Activated naive CD4-positive, alpha-beta T cell (primary cell): Measurements from ENCODE around the gene PGA5.

ENCODE experiments used
- DNase-seq, 4 experiments: peaks; one replicate each; lab custom pipeline; 2025; lab: John Stamatoyannopoulos, UW

PGA5 gene

GRCh38 chr11:61267437-61267841 lies 26.5 kb downstream of the PGA5 start:
- no peak for DNase-seq

- no peak for DNase-seq
Observed at GRCh38 chr11:61268588-61269250, 27.7 kb downstream of the PGA5 start.

DNA sequence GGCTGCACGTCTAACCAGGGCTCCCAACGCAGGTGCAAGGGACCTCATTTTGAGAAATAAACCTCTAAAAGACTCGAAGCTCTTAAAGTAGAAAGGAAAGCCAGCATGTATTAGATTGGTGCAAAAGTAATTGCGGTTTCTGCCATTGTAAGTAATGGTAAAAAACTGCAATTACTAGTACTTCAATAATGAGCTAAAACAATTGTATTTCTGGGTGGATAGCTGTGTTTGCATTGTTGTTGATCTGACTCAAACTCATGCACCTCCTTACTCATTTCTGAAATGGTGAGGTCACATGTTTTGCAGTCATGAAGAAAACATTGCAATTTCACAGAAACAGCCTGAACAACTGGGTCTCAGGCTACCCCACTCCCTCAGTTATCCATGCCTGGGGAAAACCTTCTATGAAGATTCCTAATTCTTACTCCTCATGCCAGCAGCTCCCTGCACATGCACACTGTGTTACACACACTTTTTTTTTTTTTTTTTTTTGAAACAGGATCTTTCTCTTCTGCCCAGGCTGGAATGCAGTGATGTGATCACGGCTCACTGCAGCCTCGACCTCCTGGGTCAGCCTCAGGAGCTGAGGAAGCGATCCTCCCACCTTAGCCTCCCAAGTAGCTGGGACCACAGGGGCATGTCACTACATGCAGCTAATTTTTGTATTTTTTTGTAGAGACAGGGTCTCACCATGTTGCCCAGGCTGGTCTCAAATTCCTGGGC lies 29.5 kb downstream of the PGA5 start:
- no peak for DNase-seq

GRCh38 chr11:61272731-61273130 lies 31.8 kb downstream of the PGA5 start:
- no peak for DNase-seq

GRCh38 chr11:61273178-61274078 lies 32.5 kb downstream of the PGA5 start:
- no peak for DNase-seq

GRCh38 chr11:61274084-61274483 lies 33.1 kb downstream of the PGA5 start:
- DNase-seq, result no peak

- DNase-seq, result no peak
Observed at GRCh38 chr11:61275191-61275590, 34.2 kb downstream of the PGA5 start.

DNA sequence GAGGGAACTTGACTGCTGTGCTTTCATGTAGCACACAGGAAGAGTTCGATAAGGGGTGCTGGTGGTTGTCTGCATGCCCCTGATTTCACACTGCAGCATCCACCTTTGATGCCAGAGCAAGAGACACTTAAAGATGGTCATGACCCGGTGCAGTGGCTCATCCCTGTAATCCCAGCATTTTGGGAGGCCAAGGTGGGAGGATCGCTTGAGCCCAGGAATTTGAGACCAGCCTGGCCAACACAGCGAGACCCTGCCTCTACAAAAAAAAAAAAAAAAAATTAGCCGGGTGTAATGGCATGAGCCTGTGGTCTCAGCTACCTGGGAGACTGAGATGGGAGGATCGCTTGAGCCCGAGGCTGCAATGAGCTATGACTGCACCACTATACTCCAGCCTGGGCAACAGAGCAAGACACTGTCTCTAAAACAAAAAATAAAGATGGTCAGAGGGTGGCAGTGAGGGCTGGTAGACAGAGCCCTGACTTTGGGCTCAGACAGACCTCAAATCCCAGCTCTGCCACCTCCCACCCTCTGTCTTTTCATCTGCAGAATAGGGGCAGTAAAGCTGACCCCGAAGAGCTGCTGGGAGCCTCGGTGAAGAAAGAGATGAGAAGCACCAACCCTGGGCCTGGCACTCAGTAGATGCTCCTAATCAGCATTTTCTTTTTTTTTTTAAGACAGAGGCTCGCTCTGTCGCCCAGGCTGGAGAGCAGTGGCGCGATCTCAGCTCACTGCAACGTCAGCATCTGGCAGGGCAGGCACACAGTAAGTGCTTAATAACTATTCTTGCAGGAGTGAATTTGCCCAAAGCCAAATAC lies 36.4 kb downstream of the PGA5 start:
- no peak for DNase-seq

GRCh38 chr11:61278001-61278470 lies 37.1 kb downstream of the PGA5 start:
- no peak for DNase-seq

- no peak for DNase-seq
Observed at GRCh38 chr11:61279934-61280659, 39.1 kb downstream of the PGA5 start.

- no peak for DNase-seq
Observed at GRCh38 chr11:61280883-61281580, 40.1 kb downstream of the PGA5 start.

DNA sequence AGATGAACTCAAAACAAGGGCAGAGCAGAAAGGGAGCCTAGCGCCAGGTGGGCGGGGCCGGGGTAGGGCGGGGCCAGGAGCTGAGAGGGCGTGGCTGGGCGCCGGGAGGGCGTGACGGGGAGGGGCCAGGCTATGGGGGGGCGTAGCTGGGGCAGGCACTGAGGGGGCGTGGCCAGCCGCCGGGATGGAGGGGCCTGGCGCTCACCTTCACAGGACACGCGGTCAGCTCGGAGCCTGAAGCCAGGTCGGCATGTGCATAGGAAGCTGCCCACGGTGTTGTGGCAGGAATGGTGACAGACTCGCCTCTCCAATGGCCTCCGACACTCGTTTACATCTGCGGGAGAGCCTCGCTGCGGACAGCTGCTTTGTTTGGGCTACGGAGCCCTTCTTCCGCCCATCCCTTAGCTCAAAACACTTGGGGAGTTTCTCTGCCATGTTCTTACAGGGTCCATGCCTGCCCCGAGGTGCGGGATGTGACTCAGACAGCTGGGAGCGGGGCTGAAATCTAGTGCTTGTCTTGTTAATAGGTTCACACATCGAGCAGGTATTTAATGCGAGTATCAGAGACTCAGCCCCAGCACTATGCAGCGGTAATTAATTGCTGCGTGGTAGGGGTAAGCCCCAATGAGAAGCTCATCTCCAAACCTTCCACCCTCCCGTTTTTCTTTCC lies 40.7 kb downstream of the PGA5 start:
- DNase-seq, result no peak

DNA sequence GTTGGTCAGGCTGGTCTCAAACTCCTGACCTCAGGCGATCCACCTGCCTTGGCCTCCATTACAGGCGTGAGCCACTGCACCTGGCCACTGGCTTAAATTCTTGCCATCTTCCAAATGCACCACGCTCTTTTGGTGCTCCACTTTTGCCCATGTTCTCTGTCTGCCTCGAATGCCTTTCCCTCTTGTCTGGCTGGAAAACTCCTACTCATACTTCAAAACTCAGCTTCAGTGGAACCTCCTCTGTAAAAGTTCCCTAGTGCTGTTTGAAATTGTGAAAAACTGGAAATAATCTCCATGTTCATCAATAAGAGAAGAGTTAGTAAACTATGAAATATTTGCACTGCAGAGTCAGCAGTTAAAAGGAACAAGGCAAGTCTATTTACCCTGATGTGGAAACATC lies 42.6 kb downstream of the PGA5 start:
- no peak for DNase-seq

DNA sequence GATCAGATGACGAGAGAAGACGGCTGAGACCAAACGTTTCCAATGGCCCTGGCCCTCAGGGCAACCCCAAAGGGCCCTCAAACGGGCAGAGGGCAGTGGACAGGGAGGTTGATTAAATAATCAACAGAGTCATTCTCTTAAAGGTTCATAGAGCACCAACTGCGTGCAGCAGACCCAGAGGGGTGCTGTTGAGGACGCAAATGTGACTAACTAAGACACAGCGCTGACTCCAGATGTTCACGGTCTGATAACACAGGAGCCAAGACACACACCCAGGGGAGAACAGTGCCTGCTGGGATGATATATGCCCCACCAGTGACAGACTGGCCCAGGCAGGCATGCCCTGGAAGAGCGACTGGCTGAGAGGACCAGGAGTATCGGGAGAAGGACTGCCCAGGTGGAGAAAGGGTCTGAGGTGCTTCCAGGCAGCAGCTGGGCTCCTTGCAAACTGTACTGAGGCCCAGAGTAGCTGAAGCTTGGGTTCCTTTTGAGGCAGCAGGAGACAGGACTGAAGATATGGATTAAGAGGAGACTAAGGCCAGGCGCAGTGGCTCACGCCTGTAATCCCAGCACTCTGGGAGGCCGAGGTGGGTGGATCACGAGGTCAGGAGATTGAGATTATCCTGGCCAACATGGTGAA lies 46.5 kb downstream of the PGA5 start:
- DNase-seq, result no peak

GRCh38 chr11:61290905-61291690 lies 50.1 kb downstream of the PGA5 start:
- no peak for DNase-seq

DNA sequence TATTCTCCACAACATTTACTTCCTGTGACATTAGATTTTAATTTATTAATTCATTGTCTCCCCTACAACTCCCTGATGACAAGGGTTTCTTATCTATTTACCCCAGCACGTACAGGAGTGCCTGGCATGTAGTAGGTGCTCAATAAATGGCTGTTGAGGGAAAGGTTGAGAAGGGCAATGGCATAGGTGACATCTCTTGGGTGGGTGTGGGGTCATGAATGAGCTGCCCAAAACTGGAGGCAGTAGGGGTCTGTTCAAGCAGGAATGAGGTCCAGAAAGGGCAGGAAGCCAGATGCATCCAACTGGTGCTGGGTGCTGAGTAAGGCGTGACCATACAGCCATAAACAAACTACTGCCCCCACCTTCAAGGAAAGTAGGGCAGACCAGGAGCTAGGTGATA lies 51.4 kb downstream of the PGA5 start:
- no peak for DNase-seq

DNA sequence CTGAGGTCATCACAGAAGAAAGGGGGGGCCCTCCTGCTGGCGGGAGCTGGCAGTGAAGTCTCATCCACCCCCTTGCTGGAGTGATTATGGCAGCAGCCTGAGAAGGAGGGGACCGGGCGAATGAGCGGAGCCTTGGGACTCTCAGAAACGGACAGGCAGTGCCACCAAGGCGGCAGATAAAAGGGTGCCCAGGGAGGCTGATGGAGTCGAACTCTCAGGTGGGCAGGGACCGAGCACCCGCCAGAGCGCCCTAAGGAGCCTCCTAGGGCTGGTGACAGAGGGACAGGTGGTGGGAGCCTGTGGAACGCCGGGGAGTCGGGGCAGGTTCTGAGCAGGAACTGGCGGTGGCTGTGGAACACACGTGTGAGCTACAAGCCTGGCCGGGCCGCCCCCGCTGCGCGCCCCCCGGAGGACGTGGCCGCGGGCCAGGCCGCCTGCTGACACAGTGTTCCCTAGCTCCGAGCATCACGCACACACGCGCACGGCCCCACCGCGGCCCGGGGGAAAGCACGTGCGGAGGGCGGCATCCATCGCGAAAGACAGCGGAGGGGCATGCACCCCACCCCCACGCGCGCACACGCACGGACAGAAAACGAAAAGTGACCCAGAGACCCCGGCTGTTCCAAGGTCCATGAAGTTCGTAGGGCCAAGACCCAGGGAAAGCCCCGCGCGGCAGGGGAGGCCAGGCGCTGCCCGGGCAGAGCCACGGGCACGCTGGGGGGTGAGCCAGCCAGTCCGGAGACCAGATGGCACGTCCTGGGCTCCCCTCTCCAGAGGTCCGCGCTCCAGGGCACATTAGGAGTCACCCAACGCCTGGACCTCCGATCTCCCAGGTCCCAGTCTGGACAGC lies 53.1 kb downstream of the PGA5 start:
- DNase-seq, result peak in 1 of 4 experiments; percentile 18
